Measurements from ENCODE around the gene KLHL6.

- TF ChIP-seq, protein P1, sequence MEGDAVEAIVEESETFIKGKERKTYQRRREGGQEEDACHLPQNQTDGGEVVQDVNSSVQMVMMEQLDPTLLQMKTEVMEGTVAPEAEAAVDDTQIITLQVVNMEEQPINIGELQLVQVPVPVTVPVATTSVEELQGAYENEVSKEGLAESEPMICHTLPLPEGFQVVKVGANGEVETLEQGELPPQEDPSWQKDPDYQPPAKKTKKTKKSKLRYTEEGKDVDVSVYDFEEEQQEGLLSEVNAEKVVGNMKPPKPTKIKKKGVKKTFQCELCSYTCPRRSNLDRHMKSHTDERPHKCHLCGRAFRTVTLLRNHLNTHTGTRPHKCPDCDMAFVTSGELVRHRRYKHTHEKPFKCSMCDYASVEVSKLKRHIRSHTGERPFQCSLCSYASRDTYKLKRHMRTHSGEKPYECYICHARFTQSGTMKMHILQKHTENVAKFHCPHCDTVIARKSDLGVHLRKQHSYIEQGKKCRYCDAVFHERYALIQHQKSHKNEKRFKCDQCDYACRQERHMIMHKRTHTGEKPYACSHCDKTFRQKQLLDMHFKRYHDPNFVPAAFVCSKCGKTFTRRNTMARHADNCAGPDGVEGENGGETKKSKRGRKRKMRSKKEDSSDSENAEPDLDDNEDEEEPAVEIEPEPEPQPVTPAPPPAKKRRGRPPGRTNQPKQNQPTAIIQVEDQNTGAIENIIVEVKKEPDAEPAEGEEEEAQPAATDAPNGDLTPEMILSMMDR (IDR thresholded peaks at IDR 0.05), result no peak
- no peak for TF ChIP-seq POLR2A (IDR thresholded peaks at IDR 0.05)
- no peak for TF ChIP-seq POLR2AphosphoS5 (IDR thresholded peaks at IDR 0.05)
- TF ChIP-seq EP300 (IDR thresholded peaks at IDR 0.05; ENCODE audit: low read depth), result no peak
Observed at GRCh38 chr3:183514021-183514420, 41.5 kb downstream of the KLHL6 start.
